GM21360 (cell line): Measurements from ENCODE around the gene NELFE.
"Not testable (repeated sequence)": the region's sequence is repeated elsewhere in the genome, so short reads cannot be mapped to it uniquely, and the experiment has no call there.

ENCODE experiments used
- ATAC-seq: cut with Tn5 transposase; IDR thresholded peaks from one replicate; pipeline ENCODE4 v1.9.1; 2021; ENCODE audit warnings: mild to moderate bottlenecking, moderate library complexity; ENCODE audit not compliant: unreplicated experiment

NELFE gene

DNA sequence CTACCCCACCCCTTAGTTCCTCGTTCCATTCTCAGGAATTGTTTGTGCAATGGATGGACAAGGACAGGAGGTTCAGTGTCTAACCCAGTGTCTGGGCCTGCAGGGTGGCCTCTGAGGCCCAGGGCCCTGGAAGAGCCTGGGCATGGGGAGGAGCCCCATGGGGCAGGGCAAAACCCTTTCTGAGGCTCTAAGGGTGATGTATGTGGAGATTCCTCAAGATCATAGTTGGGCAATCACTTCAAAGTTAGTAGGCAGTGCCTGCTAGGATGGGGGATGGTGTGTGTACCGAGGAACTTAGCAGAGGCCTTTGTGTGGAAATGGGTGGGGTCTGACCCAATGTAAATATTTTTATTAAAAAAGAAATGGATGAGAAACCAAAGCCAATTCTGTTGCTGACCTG, 38.0 kb downstream of the NELFE start:
- ATAC-seq, result no peak

DNA sequence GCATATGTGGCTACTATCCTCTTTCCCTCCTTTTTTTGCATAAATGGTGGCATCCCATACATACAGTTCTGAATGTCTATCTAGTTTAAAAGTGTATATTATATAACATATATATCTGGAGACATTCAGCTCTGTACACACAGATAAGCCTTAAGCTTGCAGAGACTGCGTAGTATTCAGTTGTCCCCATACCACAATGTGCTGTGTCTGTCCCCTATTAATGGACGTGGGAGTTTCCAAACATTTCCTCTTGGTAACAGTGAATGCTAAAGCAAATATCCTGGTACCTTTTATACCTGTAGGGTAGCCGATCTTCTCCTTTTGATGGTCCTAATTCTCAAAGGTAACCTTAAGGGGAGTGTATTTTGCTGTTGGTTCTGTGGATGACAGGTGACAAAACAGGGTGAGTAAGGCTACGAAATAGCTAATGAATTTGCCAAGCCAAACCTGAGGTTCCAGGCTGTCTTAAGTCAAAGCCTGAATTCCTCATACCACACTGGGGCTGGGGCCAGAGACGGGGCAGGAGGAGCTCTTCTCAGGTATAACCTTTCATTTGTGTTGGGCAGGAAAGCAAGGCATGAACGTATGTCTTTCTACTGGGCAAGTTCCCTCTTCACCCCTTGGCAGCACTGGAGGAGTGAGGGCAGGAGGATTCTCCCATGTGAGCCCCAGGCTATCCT, 39.0 kb downstream of the NELFE start:
- ATAC-seq, result no peak

DNA sequence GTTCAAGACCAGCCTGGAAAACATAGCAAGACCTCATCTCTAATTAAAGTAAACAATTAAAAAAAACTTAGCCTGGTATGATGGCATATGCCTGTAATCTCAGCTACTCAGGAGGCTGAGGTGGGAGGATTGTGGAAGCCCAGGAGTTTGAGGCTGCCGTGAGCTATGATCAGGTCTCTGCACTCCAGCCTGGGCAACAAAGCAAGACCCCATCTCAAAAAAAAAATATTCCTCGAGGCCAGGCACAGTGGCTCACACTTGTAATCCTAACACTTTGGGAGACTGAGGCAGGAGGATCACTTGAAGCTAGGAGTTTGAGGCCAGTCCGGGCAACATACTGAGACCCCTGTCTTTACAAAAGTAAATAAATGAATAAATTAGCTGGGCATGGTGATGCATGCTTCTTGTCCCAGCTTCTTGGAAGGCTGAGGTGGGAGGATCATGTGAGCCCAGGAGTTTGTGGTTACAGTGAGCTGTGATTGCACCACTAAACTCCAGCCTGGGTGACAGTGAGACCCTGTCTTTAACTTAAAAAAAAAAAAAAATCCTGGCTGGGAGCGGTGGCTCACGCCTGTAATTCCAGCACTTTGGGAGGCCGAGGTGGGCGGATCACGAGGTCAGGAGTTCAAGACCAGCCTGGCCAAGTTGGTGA, 40.6 kb downstream of the NELFE start:
- ATAC-seq, result no peak

DNA sequence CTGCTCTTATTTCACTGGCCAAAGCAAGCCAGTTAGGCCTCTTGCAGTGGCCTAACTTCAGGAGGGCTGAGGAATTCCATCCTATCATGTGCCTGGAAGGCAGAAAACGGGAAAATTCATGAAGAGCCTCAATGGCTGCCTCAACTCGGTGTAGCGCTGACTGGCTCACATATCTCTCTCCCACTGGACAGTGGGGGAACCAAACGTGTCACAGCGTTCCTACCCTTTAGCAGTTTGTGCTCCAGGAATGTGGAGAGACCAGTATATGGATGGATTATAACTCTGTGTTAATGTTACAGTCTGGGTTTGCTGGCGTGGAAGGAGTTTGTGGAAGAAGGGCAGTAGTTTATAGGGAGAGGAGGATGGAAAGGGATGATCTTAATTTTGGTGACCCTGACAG, 43.0 kb downstream of the NELFE start:
- ATAC-seq, result no peak

DNA sequence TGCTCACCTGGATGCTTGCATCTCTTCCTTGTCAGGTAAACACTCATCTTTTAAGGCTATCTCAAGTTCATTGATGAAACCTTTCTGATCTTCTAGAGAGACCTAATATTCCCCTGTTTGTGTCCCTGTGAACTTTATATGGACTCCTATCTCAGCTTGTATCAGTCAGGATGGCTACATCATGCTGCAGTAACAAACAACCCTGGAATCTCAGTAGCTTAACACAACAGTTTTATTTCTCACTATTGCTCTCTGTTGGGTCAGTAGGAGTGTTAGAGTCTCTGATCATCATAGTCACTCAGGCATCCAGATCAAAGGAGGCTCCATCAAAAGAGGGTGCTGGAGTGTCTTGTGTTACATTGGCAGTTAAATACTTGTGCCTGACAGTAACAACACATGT, 43.4 kb downstream of the NELFE start:
- ATAC-seq, result no peak

DNA sequence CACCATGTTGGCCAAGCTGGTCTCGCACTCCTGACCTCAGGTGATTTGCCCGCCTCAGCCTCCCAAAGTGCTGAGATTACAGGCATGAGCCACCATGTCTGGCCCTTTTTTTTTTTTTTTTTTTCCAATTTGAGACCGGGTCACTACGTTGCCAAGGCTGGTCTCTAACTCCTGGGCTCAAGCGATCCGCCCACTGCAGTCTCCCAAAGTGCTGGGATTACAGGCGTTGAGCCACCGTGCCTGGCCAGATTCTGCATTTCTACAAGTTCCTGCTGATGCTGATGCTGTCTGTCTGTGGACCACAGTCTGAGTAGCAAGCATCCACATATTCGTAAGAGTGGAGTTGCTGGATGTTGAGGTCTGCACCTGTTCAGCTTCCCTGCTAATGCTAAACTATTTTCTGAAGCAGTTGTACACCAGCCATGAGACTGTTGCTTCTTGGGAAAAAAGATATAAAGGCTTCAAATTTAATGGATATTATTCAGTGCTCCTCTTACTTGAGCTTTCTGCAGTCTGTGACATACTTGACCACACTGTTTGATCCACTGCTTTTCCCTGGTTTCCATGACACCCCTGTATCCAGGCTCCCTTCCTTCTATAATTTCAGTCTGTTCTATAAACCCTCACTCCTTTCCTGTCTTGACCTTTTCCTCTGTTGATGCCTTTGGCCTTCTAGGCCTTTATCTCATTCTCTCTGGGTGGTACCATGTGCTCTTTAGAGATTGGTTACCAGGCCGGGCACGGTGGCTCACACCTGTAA, 46.8 kb downstream of the NELFE start:
- ATAC-seq, result no peak

DNA sequence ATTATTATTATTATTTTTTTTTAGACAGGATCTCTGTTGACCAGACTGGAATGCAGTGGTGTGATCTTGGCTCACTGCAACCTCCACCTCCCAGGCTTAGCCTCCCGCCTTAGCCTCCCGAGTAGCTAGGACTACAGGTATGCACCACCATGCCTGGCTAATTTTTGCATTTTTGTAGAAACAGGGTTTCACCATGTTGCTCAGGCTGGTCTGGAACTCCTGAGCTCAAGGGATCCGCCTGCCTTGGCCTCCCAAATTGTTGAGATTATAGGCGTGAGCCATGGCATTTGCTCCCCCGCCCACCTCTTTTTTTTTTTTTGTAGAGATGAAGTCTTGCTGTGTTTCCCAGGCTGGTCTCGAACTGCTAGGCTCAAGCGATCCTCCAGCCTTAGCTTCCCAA, 49.5 kb downstream of the NELFE start:
- not testable (repeated sequence) for ATAC-seq

DNA sequence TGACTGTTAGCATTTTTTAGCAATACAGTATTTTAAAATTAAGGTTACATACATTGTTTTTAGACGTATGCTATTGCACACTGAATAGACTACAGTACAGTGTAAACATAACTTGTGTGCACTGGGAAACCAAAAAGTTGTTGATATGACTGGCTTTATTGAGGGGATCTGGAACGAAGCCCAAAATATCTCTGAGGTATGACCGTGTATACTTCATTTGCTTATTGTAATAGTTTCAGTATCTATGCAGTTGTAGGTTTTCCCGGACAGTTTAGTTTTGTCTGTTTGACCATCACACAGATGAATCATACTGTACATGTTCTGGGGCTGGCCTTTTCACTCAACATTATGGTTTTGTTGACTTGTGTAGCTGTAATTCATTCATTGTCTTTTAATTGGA, 50.0 kb downstream of the NELFE start:
- peak; percentile 81 for ATAC-seq

DNA sequence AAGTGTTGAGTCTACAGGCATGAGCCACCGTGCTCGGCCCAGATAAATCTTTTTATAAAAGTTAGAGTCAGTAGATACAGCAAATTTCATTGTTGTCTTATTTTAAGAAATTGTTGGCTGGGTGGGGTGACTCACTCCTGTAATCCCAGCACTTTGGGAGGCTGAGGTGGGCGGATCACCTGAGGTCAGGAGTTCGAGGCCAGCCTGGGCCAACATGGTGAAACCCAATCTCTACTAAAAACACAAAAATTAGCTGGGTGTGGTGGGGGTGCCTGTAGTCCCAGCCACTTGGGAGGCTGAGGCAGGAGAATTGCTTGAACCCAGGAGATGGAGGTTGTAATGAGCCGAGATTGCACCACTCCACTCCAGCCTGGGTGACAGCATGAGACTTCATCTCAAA, 50.5 kb downstream of the NELFE start:
- not testable (repeated sequence) for ATAC-seq

DNA sequence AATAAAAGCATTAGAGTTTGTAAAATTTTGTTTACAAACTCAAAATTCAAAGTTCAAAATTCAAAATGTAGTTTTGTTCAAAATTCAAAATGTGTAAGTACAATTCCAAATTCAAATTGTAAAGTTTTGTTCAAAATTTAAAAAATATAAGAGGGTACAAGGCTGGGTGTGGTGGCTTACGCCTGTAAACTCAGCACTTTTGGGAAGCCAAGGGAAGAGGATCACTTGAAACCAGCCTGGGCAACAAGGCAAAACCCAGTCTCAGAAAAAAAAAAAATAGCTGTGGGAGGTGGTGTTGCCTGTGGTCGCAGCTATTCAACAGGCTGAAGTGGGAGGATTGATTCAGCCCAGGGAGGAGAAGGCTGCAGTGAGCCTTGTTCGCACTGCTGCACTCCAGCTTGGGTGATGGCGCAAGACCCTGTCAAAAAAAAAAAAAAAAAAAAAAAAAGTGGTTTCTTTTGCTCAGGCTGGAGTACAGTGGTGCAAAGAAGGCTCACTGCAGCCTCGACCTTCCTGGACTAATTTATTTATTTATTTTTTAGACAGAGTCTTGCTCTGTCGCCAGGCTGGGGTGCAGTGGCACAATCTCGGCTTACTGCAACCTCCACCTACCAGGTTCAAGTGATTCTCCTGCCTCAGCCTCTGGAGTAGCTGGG, 51.5 kb downstream of the NELFE start:
- ATAC-seq, result no peak

DNA sequence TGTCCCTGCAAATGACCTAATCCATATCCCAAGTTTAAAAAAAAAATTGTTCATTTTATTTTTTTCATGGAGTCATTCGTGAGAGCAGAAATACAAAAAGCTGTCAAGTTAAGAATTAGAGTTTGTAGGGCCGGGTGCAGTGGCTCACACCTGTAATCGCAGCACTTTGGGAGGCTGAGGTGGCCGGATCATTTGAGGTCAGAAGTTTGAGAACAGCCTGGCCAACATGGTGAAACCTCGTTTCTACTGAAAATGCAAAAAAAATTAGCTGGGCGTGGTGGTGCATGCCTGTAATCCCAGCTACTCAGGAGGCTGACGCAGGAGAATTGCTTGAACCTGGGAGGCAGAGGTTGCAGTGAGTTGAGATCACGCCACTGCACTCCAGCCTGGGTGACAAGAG, 52.0 kb downstream of the NELFE start:
- not testable (repeated sequence) for ATAC-seq

DNA sequence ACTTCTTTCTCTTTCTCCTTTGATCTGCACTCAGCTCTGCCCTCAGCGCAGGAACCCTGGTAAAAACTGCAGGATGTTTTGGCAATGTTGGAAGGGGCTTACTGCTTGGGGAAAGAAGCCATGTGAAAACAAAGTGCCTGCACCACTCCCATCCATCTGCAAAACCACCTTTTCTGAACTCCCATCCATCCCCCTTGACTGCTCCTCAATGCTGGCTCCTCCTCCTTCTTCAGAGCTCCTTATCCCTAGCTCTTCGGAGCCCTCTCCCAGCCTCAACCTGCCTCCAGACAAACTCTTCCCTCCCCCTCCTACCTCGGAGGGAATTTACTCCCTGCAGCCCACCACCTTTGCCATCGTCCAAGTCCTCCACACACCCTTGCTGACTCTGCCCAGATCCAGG, 52.6 kb downstream of the NELFE start:
- ATAC-seq, result no peak

DNA sequence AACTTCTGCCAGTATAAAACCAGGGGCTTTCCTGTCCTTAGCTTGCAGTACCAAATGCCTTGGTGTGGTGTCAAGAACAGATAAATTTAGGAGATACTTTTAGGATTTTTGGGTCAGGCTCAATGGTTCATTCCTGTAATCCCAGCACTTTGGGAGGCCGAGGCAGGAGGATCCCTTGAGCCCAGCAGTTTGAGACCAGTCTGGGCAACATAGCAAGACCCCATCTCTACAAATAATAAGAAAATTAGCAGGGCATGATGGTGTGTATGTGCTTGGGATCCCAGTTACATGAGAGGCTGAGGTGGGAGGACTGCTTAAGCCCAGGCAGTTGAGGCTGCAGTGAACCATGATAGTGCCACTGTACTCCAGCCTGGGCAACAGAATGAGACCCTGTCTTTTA, 53.7 kb downstream of the NELFE start:
- ATAC-seq, result no peak

DNA sequence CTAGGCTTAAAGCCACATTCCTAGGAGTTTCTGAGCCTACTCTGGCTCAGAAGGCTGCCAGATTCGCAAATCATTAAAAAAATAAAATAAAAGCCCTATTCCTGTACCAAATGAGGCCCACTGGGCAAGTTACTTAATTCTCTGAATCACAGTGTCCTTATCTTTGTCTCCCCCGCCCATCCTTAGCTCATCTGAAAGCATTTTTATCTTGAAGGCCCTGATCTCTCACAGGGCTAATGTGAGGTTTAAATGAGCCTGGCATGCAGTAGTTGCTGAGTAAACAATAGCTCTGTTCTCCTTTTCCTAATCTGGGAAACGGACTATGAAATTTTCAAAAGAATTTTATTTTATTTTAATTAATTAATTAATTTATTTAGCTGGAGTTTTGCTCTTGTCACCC, 54.8 kb downstream of the NELFE start:
- no peak for ATAC-seq
